ENCODE data around the gene PELI1.

The PELI1 gene

DNA sequence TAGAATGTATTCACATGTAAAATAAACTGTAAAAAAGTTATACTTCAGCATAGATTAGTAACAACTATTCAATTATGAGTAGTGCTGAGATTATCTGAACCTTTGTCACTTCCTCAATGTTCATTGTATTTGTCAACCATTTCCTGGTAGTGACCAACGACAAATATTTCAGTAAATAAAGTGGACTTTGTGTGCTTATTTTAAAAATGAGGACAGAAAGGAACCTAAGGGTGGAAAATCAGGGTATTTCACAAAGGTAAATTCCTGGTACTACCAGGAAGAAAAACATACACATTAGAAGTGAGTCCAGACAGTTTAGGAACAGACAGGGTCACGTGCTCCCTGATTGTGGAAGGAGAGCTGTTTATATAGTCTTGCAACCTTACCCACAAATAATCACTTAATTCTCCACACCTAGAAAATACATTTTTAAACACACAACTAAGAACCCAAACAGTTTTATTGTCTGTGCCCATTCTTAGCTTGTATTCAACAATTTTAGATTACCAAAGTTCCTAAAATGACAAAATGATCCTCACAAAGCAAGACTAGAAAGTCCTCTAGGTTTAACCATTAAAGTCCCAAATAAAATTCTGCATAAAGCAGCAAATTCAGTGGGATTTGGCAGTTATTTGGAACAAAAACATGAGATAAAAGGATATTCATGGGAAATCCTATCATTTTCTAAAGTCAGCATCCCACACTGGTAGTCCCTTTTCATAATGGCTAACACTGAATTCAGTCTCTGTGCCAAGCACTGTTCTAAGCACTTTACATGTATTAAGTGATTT is 28.2 kb downstream of the PELI1 start:
- H3K4me3 ChIP-seq (ENCODE audit: severe bottlenecking) = no peak overlapping the region
- no peaks in the 10 kb centered on the region for H3K27me3 ChIP-seq (ENCODE audit: insufficient read depth, poor library complexity, severe bottlenecking)
- TF ChIP-seq, protein P1, sequence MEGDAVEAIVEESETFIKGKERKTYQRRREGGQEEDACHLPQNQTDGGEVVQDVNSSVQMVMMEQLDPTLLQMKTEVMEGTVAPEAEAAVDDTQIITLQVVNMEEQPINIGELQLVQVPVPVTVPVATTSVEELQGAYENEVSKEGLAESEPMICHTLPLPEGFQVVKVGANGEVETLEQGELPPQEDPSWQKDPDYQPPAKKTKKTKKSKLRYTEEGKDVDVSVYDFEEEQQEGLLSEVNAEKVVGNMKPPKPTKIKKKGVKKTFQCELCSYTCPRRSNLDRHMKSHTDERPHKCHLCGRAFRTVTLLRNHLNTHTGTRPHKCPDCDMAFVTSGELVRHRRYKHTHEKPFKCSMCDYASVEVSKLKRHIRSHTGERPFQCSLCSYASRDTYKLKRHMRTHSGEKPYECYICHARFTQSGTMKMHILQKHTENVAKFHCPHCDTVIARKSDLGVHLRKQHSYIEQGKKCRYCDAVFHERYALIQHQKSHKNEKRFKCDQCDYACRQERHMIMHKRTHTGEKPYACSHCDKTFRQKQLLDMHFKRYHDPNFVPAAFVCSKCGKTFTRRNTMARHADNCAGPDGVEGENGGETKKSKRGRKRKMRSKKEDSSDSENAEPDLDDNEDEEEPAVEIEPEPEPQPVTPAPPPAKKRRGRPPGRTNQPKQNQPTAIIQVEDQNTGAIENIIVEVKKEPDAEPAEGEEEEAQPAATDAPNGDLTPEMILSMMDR (IDR thresholded peaks at IDR 0.05; ENCODE audit: poor library complexity, severe bottlenecking) = no peak
- peak overlapping the region; percentile 58 for H3K27ac ChIP-seq (ENCODE audit: poor library complexity, severe bottlenecking)
- peaks cover 76% of the 10 kb centered on the region for H3K4me1 ChIP-seq (ENCODE audit: insufficient read depth, poor library complexity, severe bottlenecking)
- no peak for ATAC-seq (ENCODE audit: low read depth)
- no peaks in the 10 kb centered on the region for H3K36me3 ChIP-seq (ENCODE audit: low read depth)
- no peak for DNase-seq (ENCODE audit: low spot score)
- peaks cover 2% of the 10 kb centered on the region for H3K9me3 ChIP-seq (ENCODE audit: severe bottlenecking)

DNA sequence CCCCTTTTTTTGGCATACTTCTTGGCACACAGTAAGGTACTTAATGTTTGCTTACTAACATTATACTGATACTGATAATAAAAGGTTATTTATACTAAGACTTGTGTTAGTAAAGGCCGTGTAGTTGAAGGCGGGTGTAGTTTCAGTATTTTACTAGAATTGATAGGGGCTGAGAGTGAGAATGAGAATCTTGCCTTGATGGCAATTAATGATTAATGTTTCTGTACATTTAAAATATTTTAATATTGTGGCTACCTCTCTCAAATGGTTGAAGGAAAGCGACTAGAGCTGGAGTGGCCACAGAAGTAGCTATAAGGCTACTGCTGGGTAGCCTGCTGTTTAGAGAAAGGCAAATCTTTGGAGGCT is 29.3 kb downstream of the PELI1 start:
- Histone ChIP-seq H3K4me3 (ENCODE audit: severe bottlenecking) (no peak overlapping the region), H3K36me3 (ENCODE audit: low read depth) (no peaks in the 10 kb centered on the region), H3K27me3 (ENCODE audit: insufficient read depth, poor library complexity, severe bottlenecking) (no peaks in the 10 kb centered on the region), H3K27ac (ENCODE audit: poor library complexity, severe bottlenecking) (peak overlapping the region; percentile 58), H3K4me1 (ENCODE audit: insufficient read depth, poor library complexity, severe bottlenecking) (peaks cover 67% of the 10 kb centered on the region), H3K9me3 (ENCODE audit: severe bottlenecking) (peaks cover 2% of the 10 kb centered on the region)
- ATAC-seq (ENCODE audit: low read depth) (no peak), DNase-seq (ENCODE audit: low spot score) (no peak)
- TF ChIP-seq, protein P1 (IDR thresholded peaks at IDR 0.05; ENCODE audit: poor library complexity, severe bottlenecking) = no peak

DNA sequence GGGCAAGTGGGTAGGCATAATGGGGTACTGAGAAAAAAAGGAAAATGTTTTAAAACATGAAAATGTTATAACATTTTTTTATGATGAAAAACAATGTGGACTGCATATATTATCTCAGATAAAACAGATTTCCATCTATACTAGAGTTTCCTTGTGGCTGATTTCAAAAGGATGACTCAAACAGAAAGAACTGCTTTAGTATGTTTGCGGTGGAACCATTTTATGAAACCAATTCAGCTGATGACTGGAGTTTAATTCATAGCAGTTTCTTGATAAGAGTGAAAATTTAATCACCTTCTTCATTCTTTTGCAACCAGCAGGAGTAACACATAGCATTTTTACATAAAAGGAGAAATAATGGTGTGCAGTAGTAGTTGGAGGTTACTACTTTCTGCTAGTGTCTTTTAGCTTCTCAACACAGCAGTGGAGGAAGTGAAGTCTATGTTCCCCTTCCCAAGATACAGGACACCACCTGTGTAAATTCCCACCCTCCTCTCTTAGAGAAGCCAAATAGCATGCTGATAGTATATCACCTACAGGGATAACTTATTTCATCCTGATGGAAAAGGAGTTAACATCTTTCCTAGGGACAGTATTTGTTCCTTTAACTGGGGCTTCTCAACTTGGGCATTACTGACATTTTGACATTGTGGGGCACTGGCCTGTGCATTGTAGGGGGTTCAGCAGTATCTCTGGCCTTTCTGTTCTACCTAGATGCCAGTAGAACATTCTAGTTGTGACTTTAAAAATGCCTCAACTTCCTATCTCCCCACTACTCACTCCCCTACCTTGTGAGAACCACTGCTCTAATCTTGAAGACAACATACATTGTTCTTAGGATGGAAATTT is 29.9 kb downstream of the PELI1 start:
- H3K4me1 ChIP-seq (ENCODE audit: insufficient read depth, poor library complexity, severe bottlenecking) = peaks cover 61% of the 10 kb centered on the region
- H3K27me3 ChIP-seq (ENCODE audit: insufficient read depth, poor library complexity, severe bottlenecking) = no peaks in the 10 kb centered on the region
- DNase-seq (ENCODE audit: low spot score) = no peak

DNA sequence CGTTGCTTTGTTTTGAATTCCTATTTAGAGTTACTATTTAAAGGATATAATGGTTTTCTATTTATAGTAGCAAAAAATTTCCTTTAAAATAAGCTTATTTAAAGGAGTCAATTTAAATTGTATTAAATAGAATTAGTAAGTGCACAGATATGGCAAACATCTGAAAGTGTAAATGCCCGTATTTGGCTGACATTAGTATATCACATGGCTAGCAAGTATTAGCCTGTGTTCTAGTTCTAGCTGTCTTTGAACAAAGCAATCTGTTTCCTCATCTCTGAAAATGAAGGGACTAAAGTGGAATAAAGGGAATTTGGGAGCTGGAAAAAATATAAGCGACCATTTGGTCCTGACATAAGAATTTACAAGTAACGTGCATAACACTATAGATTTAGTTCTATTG is 32.2 kb downstream of the PELI1 start:
- no peak for ATAC-seq (ENCODE audit: low read depth)
- H3K27me3 ChIP-seq (ENCODE audit: insufficient read depth, poor library complexity, severe bottlenecking) = no peaks in the 10 kb centered on the region
- H3K27ac ChIP-seq (ENCODE audit: poor library complexity, severe bottlenecking) = no peak overlapping the region
- H3K9me3 ChIP-seq (ENCODE audit: severe bottlenecking) = peaks cover 2% of the 10 kb centered on the region
- H3K4me1 ChIP-seq (ENCODE audit: insufficient read depth, poor library complexity, severe bottlenecking) = peaks cover 52% of the 10 kb centered on the region
- no peak for DNase-seq (ENCODE audit: low spot score)
- H3K4me3 ChIP-seq (ENCODE audit: severe bottlenecking) = no peak overlapping the region
- H3K36me3 ChIP-seq (ENCODE audit: low read depth) = peaks cover 12% of the 10 kb centered on the region
- TF ChIP-seq, protein P1 (IDR thresholded peaks at IDR 0.05; ENCODE audit: poor library complexity, severe bottlenecking) = no peak

More for the DNA sequence above, 29.9 kb downstream of the PELI1 start:
- Histone ChIP-seq H3K27ac (ENCODE audit: poor library complexity, severe bottlenecking) (peak overlapping the region; percentile 58), H3K9me3 (ENCODE audit: severe bottlenecking) (peaks cover 2% of the 10 kb centered on the region), H3K4me3 (ENCODE audit: severe bottlenecking) (no peak overlapping the region), H3K36me3 (ENCODE audit: low read depth) (no peaks in the 10 kb centered on the region)
- peak; percentile 83 for ATAC-seq (ENCODE audit: low read depth)
- TF ChIP-seq, protein P1 (IDR thresholded peaks at IDR 0.05; ENCODE audit: poor library complexity, severe bottlenecking) = no peak
